Activated CD4-positive, alpha-beta T cell treated with anti-CD3 and anti-CD28 coated beads, Interleukin-2, amount 50 U/mL, for 4 hours (primary cell): Measurements from ENCODE around the gene ADH5.
"Not testable (repeated sequence)": the region's sequence is repeated elsewhere in the genome, so short reads cannot be mapped to it uniquely, and the experiment has no call there.

Experiments
- DNase-seq, 2 experiments: peaks; one replicate each; pipeline ENCODE4 v3.0.0-alpha.2; 2020

ADH5 gene

DNA sequence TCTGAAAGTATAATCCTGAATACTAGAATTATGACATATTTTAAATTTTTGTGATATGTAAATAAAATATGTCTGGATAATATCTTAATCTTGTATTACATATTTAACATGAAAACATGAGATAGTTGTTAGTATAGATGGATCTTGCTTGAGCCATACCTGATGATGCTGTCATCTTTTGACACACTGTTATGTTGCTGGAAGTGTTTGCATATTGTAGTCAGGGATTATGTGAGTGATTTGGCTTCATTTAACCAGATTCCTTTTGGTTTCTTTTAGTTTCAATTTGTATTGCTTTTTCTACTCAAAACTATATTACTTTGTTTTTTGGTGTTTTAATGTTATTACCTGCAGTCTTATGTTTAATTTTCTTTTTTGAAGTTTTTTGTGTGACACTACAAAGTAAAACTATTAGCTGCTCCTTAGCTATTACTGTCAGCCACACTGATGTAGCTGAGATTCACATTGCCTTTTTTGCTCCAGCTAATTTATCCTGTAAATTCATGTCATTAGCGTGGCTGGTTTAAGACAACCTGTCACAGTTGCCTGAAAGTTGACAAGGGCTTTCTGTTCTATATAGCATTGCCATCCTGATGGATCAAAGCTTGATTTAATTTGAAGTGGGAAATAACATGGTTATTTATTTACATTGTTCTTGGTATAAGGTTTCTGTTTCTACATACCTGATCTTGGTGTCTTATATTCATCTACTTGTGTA, 59.4 kb downstream of the ADH5 start:
- no peak for DNase-seq

DNA sequence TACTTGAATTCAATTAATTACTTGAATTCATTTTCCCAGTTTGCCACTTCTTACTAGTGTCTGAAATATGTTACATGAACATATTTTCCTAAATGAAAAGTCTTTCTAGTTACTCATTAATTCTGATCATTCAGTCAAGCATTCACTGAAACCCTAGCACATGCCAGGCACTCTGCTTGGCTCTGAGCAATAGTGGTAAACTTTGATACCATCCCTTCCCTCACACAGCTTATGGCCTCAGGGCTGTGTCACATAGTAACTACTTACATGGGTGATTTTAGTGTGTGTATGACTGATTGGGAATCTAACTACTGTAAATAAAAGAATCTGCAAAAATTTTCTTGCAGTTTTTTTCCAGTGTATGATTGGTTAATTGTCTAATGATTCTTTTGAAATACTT, 60.4 kb downstream of the ADH5 start:
- DNase-seq: no peak

DNA sequence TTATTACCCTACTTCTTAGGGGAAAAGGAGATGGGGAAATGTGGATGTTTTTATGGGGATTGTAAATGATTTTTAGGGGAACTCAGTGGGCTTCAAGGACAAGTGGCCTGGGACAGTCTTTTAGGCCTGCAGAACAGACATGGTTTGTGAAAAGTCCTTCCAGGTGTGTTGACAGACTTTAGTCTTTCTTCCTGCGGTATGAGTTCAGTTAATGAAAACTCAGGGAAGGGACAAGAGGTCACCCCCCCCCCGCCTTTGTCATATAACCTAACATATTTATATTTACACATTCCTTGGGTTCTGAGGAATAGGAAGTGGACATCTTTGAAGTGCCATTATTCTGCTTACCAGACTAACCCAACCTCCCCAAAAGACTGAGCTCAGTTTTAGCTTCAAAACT, 61.3 kb downstream of the ADH5 start:
- DNase-seq: no peak

DNA sequence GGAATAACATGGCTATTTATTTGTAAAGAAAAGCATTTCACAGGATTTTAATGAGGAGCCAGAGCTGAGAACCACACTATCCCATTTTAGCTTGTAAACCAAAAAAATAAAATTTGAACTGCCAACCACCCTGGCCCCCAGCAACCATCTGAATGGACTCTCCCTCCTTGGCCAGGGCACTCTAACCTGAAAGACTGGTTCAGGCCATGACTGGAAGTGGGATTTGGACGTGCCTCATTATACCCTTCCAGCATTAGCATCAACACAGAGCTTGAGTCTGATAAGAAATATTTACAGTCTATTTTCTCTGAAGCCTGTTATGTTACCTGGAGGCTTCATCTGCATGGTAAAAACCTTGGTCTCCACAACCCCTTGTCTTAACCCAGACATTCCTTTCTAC, 63.1 kb downstream of the ADH5 start:
- no peak for DNase-seq

DNA sequence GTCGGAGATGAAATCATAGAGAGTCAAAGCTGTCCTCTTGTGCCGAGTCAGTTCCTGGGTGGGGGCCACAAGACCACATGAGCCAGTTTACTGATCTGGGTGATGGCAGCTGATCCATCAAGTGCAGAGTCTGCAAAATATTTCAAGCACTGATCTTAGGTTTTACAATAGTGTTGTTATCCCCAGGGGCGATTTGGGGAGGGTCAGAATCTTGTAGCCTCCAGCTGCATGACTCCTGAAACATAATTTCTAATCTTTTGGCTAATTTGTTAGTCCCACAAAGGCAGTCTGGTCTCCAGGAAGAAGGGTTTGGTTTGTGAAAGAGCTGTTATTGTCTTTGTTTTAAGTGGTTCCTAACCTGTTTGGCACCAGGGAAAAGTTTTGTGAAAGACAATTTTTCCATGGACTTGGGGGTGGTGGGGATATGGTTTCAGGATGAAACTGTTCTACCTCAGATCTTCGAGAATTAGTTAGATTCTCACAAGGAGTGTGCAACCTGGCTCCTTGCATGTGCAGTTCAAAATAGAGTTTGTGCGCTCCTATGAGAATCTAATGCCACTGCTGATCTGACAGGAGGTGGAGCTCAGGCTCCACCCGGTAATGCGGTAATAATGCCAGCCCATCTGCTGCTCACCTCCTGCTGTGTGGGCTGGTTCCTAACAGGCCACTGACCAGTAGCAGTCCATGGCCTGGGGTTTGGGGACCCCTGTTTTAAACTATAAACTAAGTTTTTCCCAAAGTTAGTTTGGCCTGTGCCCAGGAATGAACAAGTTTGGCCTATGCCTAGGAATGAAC, 63.9 kb downstream of the ADH5 start:
- DNase-seq: no peak

DNA sequence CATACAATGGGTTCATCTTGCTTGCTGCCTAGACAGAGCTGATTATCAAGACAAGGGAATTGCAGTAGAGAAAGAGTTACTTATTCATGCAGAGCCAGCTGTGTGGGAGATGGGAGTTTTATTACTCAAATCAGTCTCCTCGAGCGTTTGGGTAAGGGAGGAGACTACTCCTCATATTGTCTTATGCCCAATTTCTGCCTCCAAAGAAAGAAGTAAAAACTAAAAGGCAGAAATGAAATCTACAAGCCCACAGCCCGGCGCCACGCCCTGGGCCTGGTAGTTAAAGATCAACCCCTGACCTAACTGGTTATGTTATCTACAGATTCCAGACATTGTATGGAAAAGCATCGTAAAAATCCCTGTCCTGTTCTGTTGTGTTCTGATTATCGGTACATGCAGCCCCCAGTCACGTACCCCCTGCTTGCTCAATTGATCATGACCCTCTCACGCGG, 64.8 kb downstream of the ADH5 start:
- not testable (repeated sequence) for DNase-seq

DNA sequence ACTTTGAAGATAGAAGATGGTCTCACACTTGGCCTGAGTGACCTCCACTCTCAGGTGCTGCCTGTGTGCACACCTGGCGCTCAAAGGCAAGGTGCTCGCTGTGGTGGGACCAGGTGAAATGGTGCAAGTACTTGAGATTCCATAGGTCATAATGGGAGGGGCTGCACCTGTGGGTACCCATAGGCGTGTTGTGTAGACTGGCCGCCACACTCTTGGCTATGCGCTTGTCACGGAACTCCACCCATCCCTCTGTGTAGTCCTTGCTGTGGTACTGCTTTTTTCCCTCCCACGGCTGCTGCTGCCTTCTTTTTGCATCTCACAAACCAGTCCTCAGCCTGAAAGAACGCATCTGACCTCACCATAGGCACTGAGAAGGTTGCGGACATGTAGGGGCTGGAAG, 66.0 kb downstream of the ADH5 start:
- no peak for DNase-seq

DNA sequence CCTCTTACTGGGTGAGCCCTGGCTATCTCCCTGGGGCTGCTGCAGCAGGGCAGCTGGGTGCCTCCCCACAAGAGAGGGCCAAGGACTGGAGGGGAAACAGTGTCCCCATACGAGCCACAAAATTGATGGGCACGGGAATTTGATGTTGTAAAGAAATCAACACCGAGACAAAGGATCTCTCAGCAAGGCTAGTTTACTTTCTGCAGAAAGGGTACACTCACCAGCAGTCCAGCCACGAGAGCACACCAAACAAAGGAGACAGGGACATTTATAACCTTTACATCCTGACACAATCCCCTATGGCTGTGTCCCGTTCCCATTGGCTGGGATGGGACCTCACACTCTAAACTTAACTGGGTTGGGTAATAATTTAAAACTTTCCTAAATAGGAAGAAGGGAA, 67.2 kb downstream of the ADH5 start:
- no peak for DNase-seq
